DMS153 (cell line): ENCODE measurements around the gene C22orf23.

Source experiments
- DNase-seq: peaks from one replicate; lab custom pipeline; 2025; lab: John Stamatoyannopoulos, UW

The C22orf23 gene

DNA sequence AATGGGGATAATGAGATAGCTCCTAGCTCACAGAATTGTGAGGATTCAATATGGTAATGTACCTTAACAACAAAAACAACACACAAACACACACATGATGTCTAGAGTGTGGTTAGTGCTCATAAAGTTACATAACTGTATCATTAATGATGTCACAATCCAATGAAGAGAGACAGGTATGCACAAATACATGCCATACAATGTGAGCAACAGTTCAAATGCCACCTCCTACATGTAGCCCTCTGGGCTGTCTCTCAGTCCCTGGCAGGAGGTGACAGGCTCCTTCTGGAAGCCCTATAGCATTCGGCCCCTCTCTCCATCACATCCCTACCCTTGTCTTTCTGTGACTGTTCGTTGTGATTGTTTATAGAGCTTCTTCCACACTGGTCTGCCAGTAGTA, 55.6 kb downstream of the C22orf23 start:
- no peak for DNase-seq

DNA sequence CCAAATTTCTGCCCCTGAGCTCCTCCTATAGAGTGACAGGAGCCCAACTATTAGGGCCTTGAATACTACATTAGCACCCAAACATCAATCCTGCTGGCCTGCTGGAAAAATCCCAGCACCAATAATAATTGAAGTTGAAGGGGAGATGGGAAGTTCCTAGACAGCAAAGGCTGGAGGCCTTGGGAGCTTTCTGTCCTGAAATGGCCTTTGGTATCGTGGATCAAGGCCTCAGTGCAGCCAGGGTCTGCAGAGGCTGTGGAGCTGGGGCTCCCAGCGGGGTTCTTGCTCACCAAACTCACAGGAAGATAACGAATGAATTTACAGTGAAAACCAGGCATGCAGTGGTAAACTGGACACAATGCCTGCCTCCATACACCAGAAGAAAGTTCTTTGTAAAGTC, 56.5 kb downstream of the C22orf23 start:
- DNase-seq: no peak

DNA sequence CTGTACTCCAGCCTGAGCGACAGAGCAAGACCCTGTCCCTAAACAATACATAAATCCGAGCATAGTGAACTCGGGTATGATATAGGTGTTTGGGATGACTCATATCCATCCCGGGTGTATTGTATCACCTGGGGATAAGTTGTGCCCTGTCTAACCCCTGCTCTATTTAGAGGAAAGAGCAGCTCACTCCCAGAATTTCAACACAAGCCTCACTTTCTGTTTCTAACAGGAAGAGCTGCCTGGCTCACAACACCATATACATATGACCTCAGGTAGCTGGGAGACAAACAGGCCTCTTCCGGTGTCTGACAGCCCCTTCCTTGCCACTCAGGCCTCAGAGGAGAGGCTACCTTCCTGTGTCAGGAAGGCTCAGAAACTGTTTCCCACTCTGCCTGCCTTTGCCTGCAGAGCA, 57.2 kb downstream of the C22orf23 start:
- DNase-seq: peak; percentile 24

DNA sequence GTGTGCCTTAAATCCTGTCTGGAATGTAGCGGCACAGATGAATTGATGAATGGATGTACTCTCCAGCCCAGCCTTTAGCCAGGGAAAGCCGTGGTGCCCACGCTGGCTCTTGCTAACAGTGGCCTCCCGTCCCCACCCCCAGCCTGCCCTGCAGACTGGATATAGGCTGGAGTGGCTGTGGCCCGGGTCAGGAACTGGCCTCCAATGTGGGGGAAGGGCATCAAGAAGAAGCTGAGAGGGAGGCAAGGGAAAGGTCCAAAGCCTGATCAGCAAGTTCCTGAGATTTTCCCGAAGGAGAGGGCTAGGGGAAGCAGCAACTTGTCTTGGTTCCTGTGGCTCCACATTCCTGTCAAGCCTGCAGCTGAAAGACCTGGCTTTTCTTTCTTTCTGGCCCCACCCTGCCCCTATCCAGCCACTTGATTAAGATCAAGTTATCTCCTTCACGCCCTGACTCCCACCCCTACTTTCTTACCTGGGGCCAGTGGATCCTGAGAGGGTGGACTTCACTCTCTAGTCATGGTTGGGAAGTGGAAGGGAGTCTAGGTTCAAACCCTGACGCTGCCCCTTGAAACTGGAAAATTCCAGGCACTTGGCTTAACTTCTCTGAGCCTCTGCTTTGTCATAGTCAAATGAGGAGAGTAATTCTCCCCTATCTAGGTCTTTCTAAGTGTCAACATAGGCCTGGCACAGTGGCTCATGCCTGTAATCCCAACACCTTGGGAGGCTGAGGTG, 58.3 kb downstream of the C22orf23 start:
- DNase-seq: no peak

DNA sequence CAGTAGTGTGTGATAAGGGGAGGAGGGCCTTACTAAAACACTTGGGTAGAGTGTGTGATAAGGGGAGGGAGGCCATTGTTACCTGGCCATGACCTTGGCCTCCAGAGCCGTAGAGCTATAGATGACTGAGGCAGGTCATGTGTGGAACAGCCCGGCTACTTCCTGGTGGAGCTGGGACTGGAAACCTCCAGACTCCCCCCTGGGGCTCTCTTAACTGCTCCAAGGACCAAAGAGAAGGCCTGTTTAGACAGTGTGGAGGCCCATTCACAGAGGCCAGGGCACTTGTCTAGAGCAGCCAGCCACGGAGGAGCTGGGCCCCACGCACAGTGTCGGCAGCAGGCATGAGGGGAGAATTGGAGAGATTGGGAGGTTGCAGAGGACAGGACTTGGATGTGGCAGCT, 59.8 kb downstream of the C22orf23 start:
- DNase-seq: peak; percentile 2
